Ovary (tissue), 3 donors: ENCODE data around the gene ALDH2.

Source experiments
- EP300 ChIP-seq: sonication (generic); formaldehyde crosslinking; IDR thresholded peaks from one replicate; pipeline ENCODE4 v1.6.1; 2017; ENCODE audit warnings: antibody characterized with exemption
- POLR2A ChIP-seq: fragments of 450-650 bp; IDR thresholded peaks from one replicate; pipeline ENCODE4 v1.6.1; 2017; ENCODE audit warnings: antibody characterized with exemption, mild to moderate bottlenecking, moderate library complexity
- TF ChIP-seq, protein P1 (sequence below), 3 donors: fragments of 450-650 bp in 2 of 3; fragments of 200-600 bp in 1 of 3; IDR thresholded peaks; one replicate each; pipeline versions ENCODE4 v1.5.1 to v1.8.0; 2016 to 2022; ENCODE audit warnings: antibody characterized with exemption in 3 of 3, mild to moderate bottlenecking in 1 of 3
- donor health status: DM: no; HTN: no; CAD: no.

DNA sequence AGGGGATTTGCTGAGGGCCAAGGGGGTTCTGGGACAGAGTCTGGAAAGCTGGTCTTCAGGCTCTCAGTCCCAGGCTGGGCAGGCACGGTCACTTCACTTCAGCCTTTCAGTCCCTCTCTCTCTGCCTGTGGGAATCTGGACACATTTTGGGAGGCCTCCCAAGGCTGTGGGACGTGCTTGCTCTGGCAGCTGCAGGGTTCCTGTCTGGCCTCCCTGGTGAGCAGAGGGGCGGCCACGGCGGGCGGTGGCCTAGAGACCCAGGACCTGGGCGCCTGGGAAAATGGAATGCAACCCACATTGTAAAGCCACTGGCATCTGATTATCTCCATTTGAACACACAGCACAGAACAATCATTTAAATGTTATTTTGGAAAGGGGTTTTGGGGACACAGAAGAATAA, 10.1 kb upstream of the ALDH2 start:
- TF ChIP-seq, protein P1, sequence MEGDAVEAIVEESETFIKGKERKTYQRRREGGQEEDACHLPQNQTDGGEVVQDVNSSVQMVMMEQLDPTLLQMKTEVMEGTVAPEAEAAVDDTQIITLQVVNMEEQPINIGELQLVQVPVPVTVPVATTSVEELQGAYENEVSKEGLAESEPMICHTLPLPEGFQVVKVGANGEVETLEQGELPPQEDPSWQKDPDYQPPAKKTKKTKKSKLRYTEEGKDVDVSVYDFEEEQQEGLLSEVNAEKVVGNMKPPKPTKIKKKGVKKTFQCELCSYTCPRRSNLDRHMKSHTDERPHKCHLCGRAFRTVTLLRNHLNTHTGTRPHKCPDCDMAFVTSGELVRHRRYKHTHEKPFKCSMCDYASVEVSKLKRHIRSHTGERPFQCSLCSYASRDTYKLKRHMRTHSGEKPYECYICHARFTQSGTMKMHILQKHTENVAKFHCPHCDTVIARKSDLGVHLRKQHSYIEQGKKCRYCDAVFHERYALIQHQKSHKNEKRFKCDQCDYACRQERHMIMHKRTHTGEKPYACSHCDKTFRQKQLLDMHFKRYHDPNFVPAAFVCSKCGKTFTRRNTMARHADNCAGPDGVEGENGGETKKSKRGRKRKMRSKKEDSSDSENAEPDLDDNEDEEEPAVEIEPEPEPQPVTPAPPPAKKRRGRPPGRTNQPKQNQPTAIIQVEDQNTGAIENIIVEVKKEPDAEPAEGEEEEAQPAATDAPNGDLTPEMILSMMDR (IDR thresholded peaks at IDR 0.05): no peak
- no peak for TF ChIP-seq POLR2A
- TF ChIP-seq EP300: no peak
